HCT116 (cell line): ENCODE measurements around the gene HMGCL. TPM values are rescaled to one million over a fixed set of nuclear protein-coding genes. Genes with fewer than 3 reads are reported as not detected.

Experiments
- ATAC-seq: fragments of 200-7000 bp; cut with Tn5 transposase; 2 replicates; pipeline ENCODE4 v1.9.1; 2020; ENCODE audit warnings: mild to moderate bottlenecking, moderate library complexity
- BruUV-seq: library from RNA; stranded (reverse); fragments of 400-500 nt; replicated peaks from 2 replicates; lab custom pipeline; 2021; lab: Mats Ljungman, UMichigan
- CTCF ChIA-PET: fragments of 300-600 bp; sonication (Branson Sonifier 250); formaldehyde crosslinking; loops from one replicate; lab custom pipeline; 2021; ENCODE audit warnings: antibody characterized with exemption; lab: Charles Lee
- POLR2A ChIA-PET: fragments of 300-600, 350-600 bp; sonication (Branson Sonifier 250); formaldehyde crosslinking; loops from one replicate; lab custom pipeline; 2021; ENCODE audit warnings: antibody characterized with exemption; lab: Charles Lee
- RAD21 ChIA-PET, 2 experiments: fragments of 300-600 bp; sonication (Branson Sonifier 250); formaldehyde crosslinking; loops; one replicate each; lab custom pipeline; 2023; ENCODE audit warnings: low total read pairs in 2 of 2; ENCODE audit not compliant: uncharacterized antibody in 2 of 2, unreplicated experiment in 2 of 2, low non-redundant PET in 1 of 2; lab: Charles Lee
- DNase-seq: peaks from one replicate; pipeline ENCODE4 v3.0.0-alpha.2; 2010; ENCODE audit warnings: low read depth, low spot score
- H2AFZ ChIP-seq: fragments of 200-600 bp; shearing (Covaris generic), sonication (generic); 2 replicates; pipeline ENCODE4 v1.6.1; 2017; ENCODE audit warnings: low read depth, mixed run types, mixed read lengths, antibody characterized with exemption, low read length; ENCODE audit not compliant: poor library complexity, severe bottlenecking
- H3K27ac ChIP-seq: 2 replicates; pipeline ENCODE4 v1.5.1; 2012; ENCODE audit warnings: low read depth, low read length
- H3K27me3 ChIP-seq: fragments of 200-600 bp; sonication (generic); 2 replicates; pipeline ENCODE4 v1.6.1; 2016; ENCODE audit warnings: mixed run types, low read length, mixed read lengths; ENCODE audit not compliant: insufficient read depth
- H3K36me3 ChIP-seq, 2 experiments: fragments of 200-500 bp in 1 of 2; fragments of 200-600 bp in 1 of 2; sonication (Bioruptor generic) in 1 of 2; sonication (generic) in 1 of 2; 2 replicates each; pipeline versions ENCODE4 v1.5.1 to v1.6.1; 2014 to 2016; ENCODE audit warnings: low read length in 2 of 2, inconsistent platforms in 1 of 2, mixed read lengths in 1 of 2, mixed run types in 1 of 2; ENCODE audit not compliant: insufficient read depth in 2 of 2, control insufficient read depth in 1 of 2
- H3K4me1 ChIP-seq, 2 experiments: fragments of 200-600 bp in 1 of 2; sonication (generic) in 1 of 2; 2 replicates each; pipeline versions ENCODE4 v1.5.1 to v1.6.1; 2012 to 2017; ENCODE audit warnings: low read length in 2 of 2, inconsistent platforms in 1 of 2, mild to moderate bottlenecking in 1 of 2, mixed read lengths in 1 of 2, mixed run types in 1 of 2, moderate library complexity in 1 of 2; ENCODE audit not compliant: insufficient read depth in 2 of 2, control insufficient read depth in 1 of 2
- H3K4me2 ChIP-seq: fragments of 200-600 bp; sonication (generic); 2 replicates; pipeline ENCODE4 v1.6.1; 2017; ENCODE audit warnings: mixed run types, low read length, mixed read lengths
- H3K4me3 ChIP-seq, 2 experiments: fragments of 200-600 bp in 1 of 2; sonication (generic) in 1 of 2; replicated peaks in 1 of 2; 2 replicates each; pipeline ENCODE4 v1.5.1; 2011 to 2016; ENCODE audit warnings: low read length in 2 of 2, control low read depth in 1 of 2, low read depth in 1 of 2, mild to moderate bottlenecking in 1 of 2, mixed read lengths in 1 of 2, mixed run types in 1 of 2
- H3K79me2 ChIP-seq: fragments of 200-600 bp; sonication (generic); 2 replicates; pipeline ENCODE4 v1.6.1; 2017; ENCODE audit warnings: mild to moderate bottlenecking, mixed run types, low read length, moderate library complexity, mixed read lengths; ENCODE audit not compliant: insufficient read depth
- H3K9ac ChIP-seq: fragments of 200-600 bp; sonication (generic); 2 replicates; pipeline ENCODE4 v1.6.1; 2016; ENCODE audit warnings: low read length, mixed read lengths
- H3K9me2 ChIP-seq: fragments of 200-600 bp; sonication (generic), shearing (Covaris generic); 2 replicates; pipeline ENCODE4 v1.6.1; 2017; ENCODE audit warnings: mixed run types, mild to moderate bottlenecking, moderate library complexity; ENCODE audit not compliant: insufficient read depth
- H3K9me3 ChIP-seq, 2 experiments: fragments of 200-500 bp in 1 of 2; fragments of 200-600 bp in 1 of 2; sonication (Bioruptor generic) in 1 of 2; sonication (generic) in 1 of 2; 2 replicates each; pipeline ENCODE4 v1.6.1; 2014 to 2017; ENCODE audit warnings: low read length in 2 of 2, mixed read lengths in 2 of 2, inconsistent platforms in 1 of 2, low read depth in 1 of 2, mild to moderate bottlenecking in 1 of 2, mixed run types in 1 of 2, moderate library complexity in 1 of 2; ENCODE audit not compliant: control insufficient read depth in 1 of 2, insufficient read depth in 1 of 2
- H4K20me1 ChIP-seq: fragments of 200-600 bp; sonication (generic), shearing (Covaris generic); 2 replicates; pipeline ENCODE4 v1.6.1; 2017; ENCODE audit warnings: mixed run types, mild to moderate bottlenecking, moderate library complexity; ENCODE audit not compliant: insufficient read depth
- CBX3 ChIP-seq: IDR thresholded peaks from 2 replicates; pipeline ENCODE4 v1.6.1; 2012; ENCODE audit warnings: low read depth
- CEBPB ChIP-seq: IDR thresholded peaks from 2 replicates; pipeline ENCODE4 v1.6.1; 2012; ENCODE audit warnings: low read depth
- CTCF ChIP-seq, 3 experiments: fragments of 200-600 bp in 1 of 3; sonication (generic) in 1 of 3; IDR thresholded peaks in 2 of 3; conservative IDR thresholded peaks in 1 of 3; 2 replicates each; pipeline ENCODE4 v1.5.1; 2012 to 2017; ENCODE audit warnings: low read depth in 2 of 3, low read length in 2 of 3, antibody characterized with exemption in 1 of 3, borderline replicate concordance in 1 of 3, control low read depth in 1 of 3, mild to moderate bottlenecking in 1 of 3, mixed read lengths in 1 of 3, mixed run types in 1 of 3, moderate library complexity in 1 of 3; ENCODE audit not compliant: insufficient read depth in 1 of 3
- EGR1 ChIP-seq: IDR thresholded peaks from 2 replicates; pipeline ENCODE4 v1.6.1; 2012; ENCODE audit warnings: low read depth
- ELF1 ChIP-seq: IDR thresholded peaks from 2 replicates; pipeline ENCODE4 v1.6.1; 2012; ENCODE audit warnings: low read depth, borderline replicate concordance
- JUND ChIP-seq: IDR thresholded peaks from 2 replicates; pipeline ENCODE4 v1.6.1; 2012
- SIN3A ChIP-seq: IDR thresholded peaks from 2 replicates; pipeline ENCODE4 v1.6.1; 2012; ENCODE audit warnings: low read depth
- YY1 ChIP-seq: IDR thresholded peaks from 2 replicates; pipeline ENCODE4 v1.6.1; 2011; ENCODE audit warnings: low read length, low read depth, moderate library complexity, mild to moderate bottlenecking; ENCODE audit not compliant: insufficient replicate concordance; ENCODE audit errors: extremely low read depth
- ZFX ChIP-seq: fragments of 450-650 bp; IDR thresholded peaks from 2 replicates; pipeline ENCODE4 v1.6.1; 2017
- ZNF274 ChIP-seq: fragments of 200-500 bp; sonication (Bioruptor generic); IDR thresholded peaks from 2 replicates; pipeline ENCODE4 v1.6.1; 2014; ENCODE audit warnings: mild to moderate bottlenecking, low read depth, low read length, inconsistent platforms
- intact Hi-C: fragments of 100-400 bp; cut with micrococcal nuclease; formaldehyde crosslinking; loops from 2 replicates; pipeline ENCODE4 v1.10.0; 2022
- total RNA-seq: library from RNA; stranded (reverse); gene quantifications from one replicate; pipeline ENCODE4 v1.2.1, GENCODE V29; 2021; ENCODE audit not compliant: unreplicated experiment
- TF ChIP-seq, protein P1 (sequence below): IDR thresholded peaks from 2 replicates; pipeline ENCODE4 v1.6.1; 2012; ENCODE audit warnings: low read depth
- TF ChIP-seq, protein P2 (sequence below): IDR thresholded peaks from 2 replicates; pipeline ENCODE4 v1.6.1; 2012
- TF ChIP-seq, protein P3 (sequence below): IDR thresholded peaks from 2 replicates; pipeline ENCODE4 v1.6.1; 2012

The HMGCL gene
- total RNA-seq, 1 experiment from 2014 or later: 36.2 TPM

DNA sequence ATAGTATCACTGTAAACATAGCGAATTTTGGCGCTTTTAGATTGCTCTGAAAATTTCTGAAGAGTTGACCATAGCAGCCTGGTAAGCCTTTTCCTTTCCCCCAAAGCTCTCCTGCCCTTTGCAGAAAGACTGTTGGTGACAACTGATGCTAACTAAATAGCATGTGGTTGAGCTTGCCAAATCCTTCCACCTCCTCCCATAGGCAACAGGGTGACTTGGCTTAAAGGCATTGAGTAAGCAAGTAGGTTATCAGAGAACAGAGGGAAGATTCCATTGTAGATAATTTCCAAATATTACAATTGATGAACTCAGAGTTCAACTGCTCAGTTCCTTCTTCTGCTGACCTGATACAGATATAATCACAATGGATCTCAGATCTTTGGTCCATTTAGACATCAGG, 19.9 kb upstream of the HMGCL start (continued):
- TF ChIP-seq, protein P1, sequence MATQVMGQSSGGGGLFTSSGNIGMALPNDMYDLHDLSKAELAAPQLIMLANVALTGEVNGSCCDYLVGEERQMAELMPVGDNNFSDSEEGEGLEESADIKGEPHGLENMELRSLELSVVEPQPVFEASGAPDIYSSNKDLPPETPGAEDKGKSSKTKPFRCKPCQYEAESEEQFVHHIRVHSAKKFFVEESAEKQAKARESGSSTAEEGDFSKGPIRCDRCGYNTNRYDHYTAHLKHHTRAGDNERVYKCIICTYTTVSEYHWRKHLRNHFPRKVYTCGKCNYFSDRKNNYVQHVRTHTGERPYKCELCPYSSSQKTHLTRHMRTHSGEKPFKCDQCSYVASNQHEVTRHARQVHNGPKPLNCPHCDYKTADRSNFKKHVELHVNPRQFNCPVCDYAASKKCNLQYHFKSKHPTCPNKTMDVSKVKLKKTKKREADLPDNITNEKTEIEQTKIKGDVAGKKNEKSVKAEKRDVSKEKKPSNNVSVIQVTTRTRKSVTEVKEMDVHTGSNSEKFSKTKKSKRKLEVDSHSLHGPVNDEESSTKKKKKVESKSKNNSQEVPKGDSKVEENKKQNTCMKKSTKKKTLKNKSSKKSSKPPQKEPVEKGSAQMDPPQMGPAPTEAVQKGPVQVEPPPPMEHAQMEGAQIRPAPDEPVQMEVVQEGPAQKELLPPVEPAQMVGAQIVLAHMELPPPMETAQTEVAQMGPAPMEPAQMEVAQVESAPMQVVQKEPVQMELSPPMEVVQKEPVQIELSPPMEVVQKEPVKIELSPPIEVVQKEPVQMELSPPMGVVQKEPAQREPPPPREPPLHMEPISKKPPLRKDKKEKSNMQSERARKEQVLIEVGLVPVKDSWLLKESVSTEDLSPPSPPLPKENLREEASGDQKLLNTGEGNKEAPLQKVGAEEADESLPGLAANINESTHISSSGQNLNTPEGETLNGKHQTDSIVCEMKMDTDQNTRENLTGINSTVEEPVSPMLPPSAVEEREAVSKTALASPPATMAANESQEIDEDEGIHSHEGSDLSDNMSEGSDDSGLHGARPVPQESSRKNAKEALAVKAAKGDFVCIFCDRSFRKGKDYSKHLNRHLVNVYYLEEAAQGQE: no peak
- TF ChIP-seq, protein P2, sequence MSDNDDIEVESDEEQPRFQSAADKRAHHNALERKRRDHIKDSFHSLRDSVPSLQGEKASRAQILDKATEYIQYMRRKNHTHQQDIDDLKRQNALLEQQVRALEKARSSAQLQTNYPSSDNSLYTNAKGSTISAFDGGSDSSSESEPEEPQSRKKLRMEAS: no peak
- TF ChIP-seq CTCF (IDR thresholded peaks at IDR 0.05 in 2 of 3, conservative IDR thresholded peaks at IDR 0.05 in 1 of 3; ENCODE audit: borderline replicate concordance in 1 of 3, insufficient read depth in 1 of 3, low read depth in 2 of 3, low read length in 2 of 3) (no peak), SIN3A (no peak), ZFX (no peak), EGR1 (no peak), ZNF274 (no peak)
- TF ChIP-seq, protein P3, sequence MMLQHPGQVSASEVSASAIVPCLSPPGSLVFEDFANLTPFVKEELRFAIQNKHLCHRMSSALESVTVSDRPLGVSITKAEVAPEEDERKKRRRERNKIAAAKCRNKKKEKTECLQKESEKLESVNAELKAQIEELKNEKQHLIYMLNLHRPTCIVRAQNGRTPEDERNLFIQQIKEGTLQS: no peak

DNA sequence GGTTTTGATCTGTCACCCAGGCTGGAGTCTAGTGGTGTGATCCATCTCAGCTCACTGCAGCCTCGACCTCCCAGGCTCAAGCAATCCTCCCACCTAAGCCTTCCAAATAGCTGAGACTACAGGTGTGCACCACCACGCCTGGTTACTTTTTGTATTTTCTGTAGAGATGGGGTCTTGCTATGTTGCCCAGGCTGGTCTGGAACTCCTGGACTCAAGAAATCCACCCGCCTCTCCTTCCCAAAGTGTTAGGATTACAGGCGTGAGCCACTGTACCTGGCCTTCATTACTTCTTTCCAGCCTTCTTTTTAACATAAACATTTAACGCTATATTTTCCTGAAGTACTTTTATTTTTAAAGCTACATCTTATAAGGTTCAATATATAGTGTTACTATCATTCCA, 18.4 kb upstream of the HMGCL start:
- Histone ChIP-seq H3K27ac (no peak overlapping the region), H3K4me2 (no peak overlapping the region), H4K20me1 (no peaks in the 10 kb centered on the region), H3K27me3 (no peaks in the 10 kb centered on the region), H3K4me1 (peaks cover 2 to 3% of the 10 kb centered on the region in 2 experiments; a peak in 3 of 4 replicates), H3K9me2 (no peaks in the 10 kb centered on the region), H3K9ac (no peak overlapping the region), H3K79me2 (no peaks in the 10 kb centered on the region), H2AFZ (no peak overlapping the region), H3K36me3 (peaks cover 8 to 30% of the 10 kb centered on the region in 2 experiments; a peak in 3 of 4 replicates), H3K4me3 (no peak overlapping the region), H3K9me3 (peaks cover 0 to 3% of the 10 kb centered on the region in 2 experiments; a peak in 1 of 4 replicates)
- no peak for DNase-seq
- POLR2A ChIA-PET: no interaction called here
- RAD21 ChIA-PET: no interaction called here
- TF ChIP-seq CBX3: no peak
- TF ChIP-seq, protein P1: no peak
- TF ChIP-seq ZFX: no peak
- TF ChIP-seq CEBPB: no peak
- no peak for TF ChIP-seq ELF1
- no peak for TF ChIP-seq YY1
- no peak for TF ChIP-seq JUND
- BruUV-seq: no TSS peak
- ATAC-seq: no peak
- CTCF ChIA-PET: no interaction called here
- intact Hi-C loops: no loop called here
